Stomach (tissue), 4 donors: ENCODE measurements around the gene CERS6.

Source experiments
- CTCF ChIP-seq, 7 experiments: fragments of 450-650 bp in 4 of 7; fragments of 200-600 bp in 3 of 7; sonication (generic) in 3 of 7; IDR thresholded peaks; one replicate each; pipeline ENCODE4 v1.5.1; 2016 to 2019; ENCODE audit warnings: antibody characterized with exemption in 7 of 7, control low read depth in 2 of 7, mild to moderate bottlenecking in 1 of 7
- POLR2A ChIP-seq, 4 donors: fragments of 450-650 bp; IDR thresholded peaks; one replicate each; pipeline ENCODE4 v1.6.1; 2016; ENCODE audit warnings: antibody characterized with exemption in 4 of 4, control low read depth in 2 of 4, mild to moderate bottlenecking in 1 of 4, moderate library complexity in 1 of 4
- POLR2AphosphoS5 ChIP-seq, 3 donors: sonication (generic); formaldehyde crosslinking; IDR thresholded peaks; one replicate each; pipeline ENCODE4 v1.6.1; 2016; ENCODE audit warnings: antibody characterized with exemption in 3 of 3

GRCh38 chr2:168716839-168717238 lies 260.8 kb downstream of the CERS6 start:
- TF ChIP-seq CTCF (IDR thresholded peaks at IDR 0.05) (no peak), POLR2AphosphoS5 (IDR thresholded peaks at IDR 0.05) (no peak), POLR2A (IDR thresholded peaks at IDR 0.05) (no peak)
